Spleen (tissue), 7 donors: ENCODE measurements around the gene SLC13A3.

Experiments used
- CTCF ChIP-seq, 11 experiments: fragments of 200-600 bp in 7 of 11; fragments of 450-650 bp in 4 of 11; sonication (generic) in 4 of 11; IDR thresholded peaks in 8 of 11; conservative IDR thresholded peaks in 3 of 11; 1 replicate in 7 of 11; 2 replicates in 4 of 11; pipeline versions ENCODE4 v1.4.0 to v1.8.0; 2016 to 2021; ENCODE audit warnings: antibody characterized with exemption in 11 of 11, inconsistent platforms in 4 of 11, mild to moderate bottlenecking in 1 of 11
- POLR2A ChIP-seq, 3 donors: fragments of 450-650 bp; IDR thresholded peaks; one replicate each; pipeline ENCODE4 v1.5.1; 2017; ENCODE audit warnings: antibody characterized with exemption in 3 of 3, mild to moderate bottlenecking in 1 of 3
- donor health status: DM: no; HTN: no; CAD: no; lungs with moderate emphysema.
- donor health status: DM: no; HTN: no; CAD: no.
- donor health status: DM: no; HTN: no; CAD: no.

- TF ChIP-seq CTCF (IDR thresholded peaks at IDR 0.05 in 8 of 11, conservative IDR thresholded peaks at IDR 0.05 in 3 of 11) (no peak), POLR2A (IDR thresholded peaks at IDR 0.05) (no peak)
These were observed 106.0 kb downstream of the SLC13A3 start for GRCh38 chr20:46545077-46545826.
